Glomerular visceral epithelial cell (primary cell): ENCODE measurements around the gene SPINDOC.
"Not testable (repeated sequence)": the region's sequence is repeated elsewhere in the genome, so short reads cannot be mapped to it uniquely, and the experiment has no call there.

ENCODE experiments used
- DNase-seq: peaks from one replicate; pipeline ENCODE4 v3.0.0-alpha.2; 2016; ENCODE audit errors: extremely low spot score

The SPINDOC gene

DNA sequence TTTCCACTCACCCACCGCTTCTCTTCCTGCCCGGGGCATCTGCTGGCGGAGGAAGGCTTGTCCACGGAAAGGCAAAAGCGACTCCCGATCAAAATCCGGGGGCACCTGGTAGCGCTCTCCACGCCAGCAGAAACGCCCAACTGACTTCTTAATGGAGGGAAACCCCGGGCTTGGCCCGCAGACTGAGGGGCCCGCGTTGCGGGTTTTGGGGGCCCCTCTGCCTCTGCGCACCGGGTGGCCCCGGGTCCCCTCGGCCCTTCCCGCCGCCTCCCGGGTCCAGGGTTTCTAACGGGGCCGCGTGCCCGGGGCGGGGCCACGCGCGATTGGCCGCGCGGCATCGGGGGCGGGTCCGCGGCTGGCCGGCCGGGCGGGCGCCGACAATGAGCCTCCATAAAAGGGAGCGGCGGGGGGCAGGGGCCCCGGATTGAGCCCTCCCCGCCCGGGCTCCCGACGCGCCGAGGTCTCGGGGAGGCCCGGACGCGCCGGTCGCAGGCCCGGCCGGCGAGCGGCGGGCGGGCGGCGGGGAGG lies at the start of gene SPINDOC:
Gene SPINDOC (plus strand): TSS at position 422 of the 528 bp plus-strand sequence. CDS start 231 bp downstream, outside the sequence.
- DNase-seq: peak; percentile 77

GRCh38 chr11:63763496-63764339 lies 49.5 kb upstream of the SPINDOC start:
- no peak for DNase-seq

DNA sequence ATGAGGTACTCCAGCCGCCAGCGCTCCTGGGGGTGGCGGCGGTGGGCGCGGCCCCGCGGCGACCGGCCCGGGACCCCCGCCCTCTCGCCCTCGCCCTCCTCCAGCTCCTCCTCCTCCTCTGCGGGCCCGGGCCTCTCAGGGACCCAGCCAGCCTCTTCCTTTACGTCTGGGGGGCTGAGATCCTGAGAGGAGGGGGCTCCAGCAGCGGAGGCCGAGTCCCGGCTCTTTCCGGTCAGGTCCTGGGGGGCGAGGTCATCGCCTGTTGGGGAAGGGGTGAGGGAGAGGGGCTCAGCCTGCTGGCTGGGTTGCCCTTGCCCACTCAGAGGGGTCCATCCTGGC lies 48.9 kb upstream of the SPINDOC start:
- no peak for DNase-seq

GRCh38 chr11:63764679-63765647 lies 48.3 kb upstream of the SPINDOC start:
- no peak for DNase-seq

DNA sequence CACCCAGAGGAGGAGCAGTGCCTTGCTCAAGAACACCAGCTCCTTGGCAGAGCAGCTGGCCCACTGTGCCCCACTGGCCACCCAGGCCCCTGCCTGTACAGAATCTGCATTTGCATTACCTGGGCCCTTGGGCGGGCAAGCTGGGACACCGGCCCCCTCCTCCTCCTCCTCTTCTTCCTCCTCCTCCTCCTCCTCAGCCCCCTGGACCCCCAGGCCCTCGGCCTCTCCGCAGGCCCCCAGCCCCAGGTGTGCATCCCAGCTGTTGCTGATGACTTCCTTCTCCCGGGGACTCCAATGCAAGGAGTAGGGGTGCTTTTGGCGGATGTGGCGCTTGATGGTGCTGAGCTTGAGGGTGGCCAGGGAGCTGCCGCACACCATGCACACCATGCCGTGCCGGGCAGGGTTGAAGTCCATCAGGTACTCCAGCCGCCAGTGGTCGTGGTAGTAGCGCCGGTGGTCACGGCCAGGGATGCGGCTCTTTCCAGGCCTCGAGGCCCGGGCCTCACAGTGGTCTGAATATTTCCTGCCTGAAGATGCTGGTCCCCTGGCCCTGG lies 47.5 kb upstream of the SPINDOC start:
- DNase-seq: no peak

DNA sequence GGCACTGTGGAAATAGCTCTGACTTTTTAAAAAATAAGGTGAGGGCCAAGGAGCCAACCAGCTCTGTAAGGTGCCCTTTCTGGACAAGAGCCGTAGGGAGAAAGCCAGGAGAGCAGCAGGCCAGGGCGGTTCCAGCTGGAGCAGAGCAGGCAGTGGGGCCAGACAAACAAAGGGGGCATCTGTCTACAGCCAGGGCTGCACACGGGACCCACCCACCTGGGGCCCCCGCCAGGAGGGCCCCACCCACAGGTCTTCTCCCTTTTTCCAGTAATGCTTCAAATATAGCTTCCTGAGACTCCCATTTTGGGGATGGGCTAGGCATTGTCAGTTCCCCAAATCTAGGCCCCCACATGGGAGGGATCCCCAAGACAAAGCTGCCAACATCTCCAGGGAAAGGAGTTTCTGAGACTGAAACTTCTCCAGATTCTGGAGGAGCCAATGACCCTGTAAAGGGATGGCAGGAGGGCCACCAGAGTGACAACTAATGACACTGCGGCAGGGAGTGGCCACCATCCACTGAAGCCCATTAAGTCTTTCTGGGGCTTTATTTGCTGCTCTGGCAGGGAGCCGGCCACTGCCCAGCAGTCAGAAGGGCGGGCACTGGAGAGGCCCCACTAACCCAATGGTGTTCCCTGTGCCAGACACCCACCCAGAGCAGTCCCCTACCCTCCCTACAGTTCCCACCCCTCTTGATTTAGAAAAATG lies 46.6 kb upstream of the SPINDOC start:
- no peak for DNase-seq

DNA sequence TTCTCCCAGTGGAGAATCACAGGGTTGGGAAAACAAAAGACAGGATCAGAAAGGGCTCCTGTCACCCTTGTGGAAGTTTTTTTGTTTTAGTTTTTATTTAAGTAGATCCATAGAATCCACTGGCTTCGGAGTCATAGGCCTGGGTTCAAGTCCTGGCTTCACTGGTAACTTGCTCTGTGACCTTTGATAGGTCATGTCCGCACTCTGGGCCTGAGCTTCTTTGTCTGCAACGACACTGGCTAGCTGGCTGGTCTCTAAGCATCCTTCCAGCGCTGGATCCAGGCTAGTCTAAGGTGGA lies 46.0 kb upstream of the SPINDOC start:
- DNase-seq: no peak

DNA sequence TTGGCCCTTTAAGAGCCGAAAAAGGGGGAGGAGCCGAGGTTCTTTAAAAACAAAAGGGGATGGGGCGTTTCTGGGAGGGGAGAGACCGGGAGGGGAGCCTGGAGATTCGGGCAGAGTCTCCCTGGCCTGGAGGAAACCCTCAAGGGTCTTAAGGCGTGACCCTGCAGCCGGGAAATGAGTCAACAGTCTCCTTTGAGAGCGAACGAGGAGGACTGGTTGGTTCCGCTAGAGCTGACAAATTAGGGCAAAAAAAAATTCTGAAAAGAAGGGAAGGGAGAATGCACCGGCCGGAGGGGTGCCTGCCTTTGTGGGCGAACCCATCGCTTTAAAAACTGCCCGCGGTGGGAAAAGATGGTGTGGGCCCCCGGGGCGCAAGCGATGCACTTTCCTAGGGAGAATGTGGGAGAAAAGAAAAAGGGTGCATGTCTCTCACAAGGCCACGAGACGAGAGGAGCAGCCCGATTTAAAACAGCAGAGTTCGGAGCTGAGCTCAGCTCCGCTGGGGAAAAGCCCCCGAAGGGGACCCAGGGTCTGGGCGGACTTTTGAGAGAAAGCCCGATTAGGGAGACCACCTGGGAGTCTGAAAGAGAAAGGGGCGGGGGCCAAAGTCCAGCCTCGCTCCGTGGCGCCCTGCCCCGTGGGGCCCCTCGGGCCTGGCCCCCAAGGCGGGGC lies 45.6 kb upstream of the SPINDOC start:
- peak; percentile 60 for DNase-seq

GRCh38 chr11:63768237-63769041 lies 44.8 kb upstream of the SPINDOC start, which contains the start of gene ZFTA:
TSS of gene ZFTA (minus strand) at chr11:63768775. CDS start at chr11:63768622, 153 bp downstream.
- peak; percentile 58 for DNase-seq

DNA sequence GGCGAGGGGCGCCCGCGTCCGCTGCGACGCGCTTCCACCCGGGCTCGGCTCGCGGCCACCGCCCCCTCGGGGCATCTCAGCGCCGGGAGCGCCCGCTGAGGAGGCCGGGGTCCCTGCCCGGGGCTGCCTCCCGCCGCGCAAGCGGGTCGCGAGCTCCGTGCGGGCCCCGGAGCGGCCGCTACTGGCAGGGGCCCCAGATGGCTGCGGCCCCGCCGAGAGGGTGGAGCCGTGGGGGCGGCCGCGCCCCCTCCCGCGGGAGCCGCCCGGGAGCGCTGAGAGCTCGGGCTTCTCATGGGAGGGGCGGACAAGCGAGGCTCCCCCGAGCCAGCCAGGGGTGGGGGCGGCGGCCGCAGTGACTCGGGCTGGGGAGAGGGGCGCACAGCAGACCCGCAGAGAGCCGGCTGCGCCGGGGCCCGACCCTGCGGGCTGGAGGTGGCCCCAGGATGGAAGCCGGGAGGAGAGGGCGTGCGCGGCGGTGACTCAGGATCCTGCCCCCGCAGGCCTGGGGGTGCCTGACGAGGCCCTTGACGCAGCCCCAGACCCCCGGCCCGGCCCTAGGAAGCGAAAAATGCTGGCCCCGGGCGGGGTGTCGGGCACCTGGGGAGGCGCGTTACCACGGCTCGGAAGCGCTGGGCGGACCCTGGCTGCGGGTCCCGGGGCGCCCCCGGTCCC lies 44.1 kb upstream of the SPINDOC start:
- DNase-seq: peak; percentile 36

GRCh38 chr11:63769714-63770455 lies 43.4 kb upstream of the SPINDOC start:
- DNase-seq: no peak

- no peak for DNase-seq
Measured at GRCh38 chr11:63770763-63771162, 42.5 kb upstream of the SPINDOC start.

DNA sequence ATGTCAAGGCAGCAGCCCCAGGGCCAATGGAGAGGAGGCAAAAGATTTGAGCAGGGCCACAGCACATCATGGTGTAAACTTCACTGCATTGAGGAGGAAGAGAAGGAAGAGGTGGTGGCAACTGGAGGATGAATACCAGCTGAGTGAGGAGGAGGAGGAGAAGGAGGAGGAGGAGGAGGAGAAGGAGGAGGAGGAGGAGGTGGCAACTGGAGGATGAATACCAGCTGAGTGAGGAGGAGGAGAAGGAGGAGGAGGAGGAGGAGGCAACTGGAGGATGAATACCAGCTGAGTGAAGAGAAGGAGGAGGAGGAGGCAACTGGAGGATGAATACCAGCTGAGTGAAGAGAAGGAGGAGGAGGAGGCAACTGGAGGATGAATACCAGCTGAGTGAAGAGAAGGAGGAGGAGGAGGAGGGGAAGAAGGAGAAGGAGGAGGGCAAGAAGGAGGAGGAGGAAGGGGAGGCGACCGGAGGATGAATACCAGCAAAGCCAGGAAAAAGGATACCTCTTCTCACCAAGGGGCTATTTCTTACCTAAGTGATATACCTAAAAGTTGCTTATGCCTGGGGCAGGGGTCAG lies 41.4 kb upstream of the SPINDOC start:
- DNase-seq: not testable (repeated sequence)

DNA sequence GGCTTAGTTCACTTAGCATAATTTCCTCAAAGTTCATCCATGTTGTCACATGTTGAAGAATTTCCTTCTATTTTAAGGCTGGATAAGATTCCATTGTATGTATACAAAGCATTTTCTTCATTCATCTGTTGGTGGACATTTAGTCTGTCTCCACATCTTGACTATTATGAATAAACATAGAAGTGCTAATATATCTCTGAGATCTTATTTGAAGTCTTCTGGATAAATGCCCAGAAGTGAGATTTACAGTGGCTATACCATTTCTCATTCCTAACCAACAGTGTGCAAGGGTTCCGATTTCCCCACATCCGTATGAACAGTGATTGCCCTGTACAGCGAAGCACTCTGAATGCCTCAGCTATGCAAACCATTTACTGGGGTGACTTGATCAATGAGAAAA lies 38.1 kb upstream of the SPINDOC start:
- no peak for DNase-seq

- DNase-seq: no peak
Measured at GRCh38 chr11:63779039-63779438, 34.2 kb upstream of the SPINDOC start.

- DNase-seq: no peak
Measured at GRCh38 chr11:63782749-63783148, 30.5 kb upstream of the SPINDOC start.

- DNase-seq: no peak
Measured at GRCh38 chr11:63783925-63784592, 29.2 kb upstream of the SPINDOC start.

DNA sequence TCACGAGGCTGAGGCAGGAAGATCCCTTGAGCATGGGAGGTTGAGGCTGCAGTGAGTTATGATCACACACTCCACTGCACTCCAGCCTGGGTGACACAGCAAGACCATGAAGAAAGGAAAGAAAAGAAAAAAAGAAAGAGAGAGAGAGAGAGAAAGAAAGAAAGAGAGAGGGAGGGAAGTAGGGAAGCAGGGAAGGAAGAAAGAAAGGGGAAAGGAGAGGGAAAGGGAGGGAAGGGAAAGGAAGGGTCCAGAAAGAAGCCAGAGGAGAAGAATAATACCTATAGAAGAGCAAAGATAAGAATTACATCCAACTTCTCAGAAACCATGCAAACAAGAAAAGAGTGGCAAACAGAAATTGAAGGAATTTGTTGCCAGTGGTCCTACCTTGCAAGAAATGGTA lies 27.4 kb upstream of the SPINDOC start:
- no peak for DNase-seq
